Measurements from ENCODE around the gene DCAF12.

The DCAF12 gene

GRCh38 chr9:34093578-34093977, 32.9 kb downstream of the DCAF12 start:
- H3K27me3 ChIP-seq (ENCODE audit: insufficient read depth, low read length, poor library complexity, severe bottlenecking) = no peaks in the 10 kb centered on the region
- no peak overlapping the region for H3K4me3 ChIP-seq (ENCODE audit: low read length, poor library complexity, severe bottlenecking)
- no peak overlapping the region for H3K4me2 ChIP-seq (ENCODE audit: low read depth, low read length, poor library complexity, severe bottlenecking)
- no peaks in the 10 kb centered on the region for H3K9me2 ChIP-seq (replicated peaks; ENCODE audit: low read depth, low read length)
- no peaks in the 10 kb centered on the region for H3F3A ChIP-seq (ENCODE audit: low read depth)
- TF ChIP-seq EZH2phosphoT487 (IDR thresholded peaks at IDR 0.05; ENCODE audit: borderline replicate concordance) (no peak), CTCF (conservative IDR thresholded peaks at IDR 0.05; ENCODE audit: low read length) (no peak)
- no peaks in the 10 kb centered on the region for H3K4me1 ChIP-seq (ENCODE audit: insufficient read depth, low read length, poor library complexity, severe bottlenecking)
- H4K20me1 ChIP-seq (ENCODE audit: insufficient read depth, low read length, poor library complexity, severe bottlenecking) = peaks cover 3% of the 10 kb centered on the region
- no peaks in the 10 kb centered on the region for H3K79me2 ChIP-seq (ENCODE audit: insufficient read depth, low read length)
- no peak overlapping the region for H2AFZ ChIP-seq (ENCODE audit: low read length)
- H3K9ac ChIP-seq (ENCODE audit: low read depth, low read length, poor library complexity, severe bottlenecking) = no peak overlapping the region
- H3K36me3 ChIP-seq (ENCODE audit: insufficient read depth, low read length) = peaks cover 90% of the 10 kb centered on the region
- H3K9me3 ChIP-seq (ENCODE audit: insufficient read depth, low read depth, low read length) = no peaks in the 10 kb centered on the region

GRCh38 chr9:34089311-34089710, 37.2 kb downstream of the DCAF12 start:
- H3K4me3 ChIP-seq (ENCODE audit: low read length, poor library complexity, severe bottlenecking) = no peak overlapping the region
- no peaks in the 10 kb centered on the region for H3K4me1 ChIP-seq (ENCODE audit: insufficient read depth, low read length, poor library complexity, severe bottlenecking)
- H2AFZ ChIP-seq (ENCODE audit: low read length) = no peak overlapping the region
- peaks cover 86% of the 10 kb centered on the region for H3K36me3 ChIP-seq (ENCODE audit: insufficient read depth, low read length)
- no peaks in the 10 kb centered on the region for H3K79me2 ChIP-seq (ENCODE audit: insufficient read depth, low read length)
- TF ChIP-seq EZH2phosphoT487 (IDR thresholded peaks at IDR 0.05; ENCODE audit: borderline replicate concordance) = no peak
- no peak for TF ChIP-seq CTCF (conservative IDR thresholded peaks at IDR 0.05; ENCODE audit: low read length)
- H3K27me3 ChIP-seq (ENCODE audit: insufficient read depth, low read length, poor library complexity, severe bottlenecking) = no peaks in the 10 kb centered on the region
- H4K20me1 ChIP-seq (ENCODE audit: insufficient read depth, low read length, poor library complexity, severe bottlenecking) = peaks cover 3% of the 10 kb centered on the region
- H3F3A ChIP-seq (ENCODE audit: low read depth) = no peaks in the 10 kb centered on the region
- no peak overlapping the region for H3K9ac ChIP-seq (ENCODE audit: low read depth, low read length, poor library complexity, severe bottlenecking)
- H3K9me3 ChIP-seq (ENCODE audit: insufficient read depth, low read depth, low read length) = no peaks in the 10 kb centered on the region
- no peak overlapping the region for H3K4me2 ChIP-seq (ENCODE audit: low read depth, low read length, poor library complexity, severe bottlenecking)
- no peaks in the 10 kb centered on the region for H3K9me2 ChIP-seq (replicated peaks; ENCODE audit: low read depth, low read length)

GRCh38 chr9:34087370-34087769, 39.1 kb downstream of the DCAF12 start:
- H3K79me2 ChIP-seq (ENCODE audit: insufficient read depth, low read length) = no peaks in the 10 kb centered on the region
- H3K9me2 ChIP-seq (replicated peaks; ENCODE audit: low read depth, low read length) = no peaks in the 10 kb centered on the region
- no peaks in the 10 kb centered on the region for H3K27me3 ChIP-seq (ENCODE audit: insufficient read depth, low read length, poor library complexity, severe bottlenecking)
- H3K4me2 ChIP-seq (ENCODE audit: low read depth, low read length, poor library complexity, severe bottlenecking) = no peak overlapping the region
- peaks cover 3% of the 10 kb centered on the region for H4K20me1 ChIP-seq (ENCODE audit: insufficient read depth, low read length, poor library complexity, severe bottlenecking)
- TF ChIP-seq CTCF (conservative IDR thresholded peaks at IDR 0.05; ENCODE audit: low read length) (no peak), EZH2phosphoT487 (IDR thresholded peaks at IDR 0.05; ENCODE audit: borderline replicate concordance) (no peak)
- no peak overlapping the region for H2AFZ ChIP-seq (ENCODE audit: low read length)
- peaks cover 69% of the 10 kb centered on the region for H3K36me3 ChIP-seq (ENCODE audit: insufficient read depth, low read length)
- H3F3A ChIP-seq (ENCODE audit: low read depth) = no peaks in the 10 kb centered on the region
- no peak overlapping the region for H3K4me3 ChIP-seq (ENCODE audit: low read length, poor library complexity, severe bottlenecking)
- no peaks in the 10 kb centered on the region for H3K9me3 ChIP-seq (ENCODE audit: insufficient read depth, low read depth, low read length)
- H3K4me1 ChIP-seq (ENCODE audit: insufficient read depth, low read length, poor library complexity, severe bottlenecking) = no peaks in the 10 kb centered on the region
- H3K9ac ChIP-seq (ENCODE audit: low read depth, low read length, poor library complexity, severe bottlenecking) = no peak overlapping the region
